Measurements from ENCODE around the gene MED12L.

MED12L gene

DNA sequence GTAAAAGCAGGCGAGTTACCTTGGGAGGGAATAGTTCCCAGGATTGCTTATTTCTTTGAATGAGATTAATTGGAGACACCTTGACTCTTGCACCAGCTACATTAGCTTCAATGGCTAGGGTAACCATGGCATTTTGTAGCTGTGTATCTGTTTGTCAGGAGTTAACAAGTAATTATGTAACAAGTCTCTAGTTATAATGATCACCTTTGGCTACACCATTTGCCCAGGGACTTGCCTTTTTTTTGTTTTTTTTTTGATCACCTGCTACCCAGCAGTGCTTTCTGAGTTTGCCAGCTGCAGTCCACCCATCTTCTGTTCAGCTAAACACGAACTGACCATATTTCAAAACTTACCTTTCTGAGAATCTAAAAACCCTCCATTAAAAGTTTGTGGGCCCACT lies 2.2 kb downstream of the MED12L start:
- no peak for DNase-seq

DNA sequence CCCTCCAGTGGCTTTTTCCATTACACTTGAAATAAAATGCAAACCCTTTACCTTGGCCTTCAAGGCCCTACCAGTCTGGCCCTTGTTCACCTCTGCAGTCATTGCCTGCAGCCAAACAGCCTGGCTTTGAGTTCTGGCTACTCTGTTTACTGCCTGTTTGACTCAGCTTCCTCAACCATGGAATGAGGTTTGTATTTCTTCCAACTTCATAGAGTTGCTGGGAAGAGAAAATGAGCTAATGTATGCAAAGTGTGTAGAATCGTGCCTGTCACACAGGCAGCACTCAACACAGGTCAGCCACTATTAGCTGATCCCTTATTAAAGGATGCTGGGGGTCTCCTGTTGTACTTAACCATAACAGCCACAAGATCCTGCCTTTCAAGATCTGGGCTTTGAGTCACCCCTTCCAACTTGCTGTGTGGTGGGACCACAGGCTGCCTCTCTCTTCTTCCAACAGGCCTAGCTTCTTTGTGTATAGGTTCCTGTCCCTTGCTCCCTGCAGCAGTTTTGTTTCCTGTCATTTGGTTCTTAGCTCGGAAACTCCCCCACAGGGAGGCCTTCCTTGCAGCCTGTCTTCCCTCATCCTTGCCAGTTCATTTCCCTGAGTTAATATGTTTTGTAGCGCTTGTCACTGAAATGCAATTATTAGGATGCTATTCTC lies 6.4 kb downstream of the MED12L start:
- no peak for DNase-seq

DNA sequence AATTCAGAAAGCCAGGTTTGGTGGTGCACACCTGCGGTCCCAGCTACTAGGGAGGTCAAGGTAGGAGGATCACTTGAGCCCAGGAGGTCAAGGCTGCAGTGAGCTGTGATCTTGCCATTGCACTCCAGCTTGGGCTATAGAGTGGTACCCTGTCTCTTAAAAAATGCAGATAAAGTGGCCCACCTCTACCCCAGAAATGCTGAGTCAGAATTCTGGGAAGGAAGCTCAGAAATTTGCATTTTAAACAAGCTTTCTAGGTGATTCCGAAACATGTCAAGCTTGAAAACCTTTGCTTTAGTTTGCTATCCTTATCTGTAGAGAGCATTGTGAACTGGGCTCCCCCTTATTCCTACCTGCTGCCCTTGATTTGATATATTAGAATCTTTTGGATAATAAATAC lies 7.7 kb downstream of the MED12L start:
- no peak for DNase-seq

- DNase-seq, result no peak
Observed at GRCh38 chr3:151093905-151094304, 8.4 kb downstream of the MED12L start.

- no peak for DNase-seq
Observed at GRCh38 chr3:151096716-151097115, 11.3 kb downstream of the MED12L start.

DNA sequence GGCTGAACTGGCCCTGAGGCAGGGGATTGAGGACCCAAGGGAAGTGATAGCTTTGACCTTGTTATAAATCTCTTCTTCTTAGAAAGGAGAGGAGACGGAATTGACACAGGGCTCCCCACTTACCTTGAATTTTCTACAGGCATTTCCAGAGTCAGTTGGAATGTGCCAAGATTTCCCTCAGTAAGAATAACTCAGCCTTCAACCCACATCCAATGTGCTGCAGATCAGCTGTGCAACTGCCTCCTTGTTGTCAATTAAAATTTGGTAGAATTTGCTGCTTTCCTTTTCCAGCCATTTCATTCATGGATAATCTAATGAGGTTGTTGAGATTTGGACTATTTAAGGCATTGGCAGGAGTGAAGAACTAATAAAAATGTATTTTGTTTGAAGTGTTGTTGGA lies 14.6 kb downstream of the MED12L start:
- DNase-seq, result no peak

GRCh38 chr3:151101270-151101969 lies 16.0 kb downstream of the MED12L start:
- DNase-seq, result no peak

DNA sequence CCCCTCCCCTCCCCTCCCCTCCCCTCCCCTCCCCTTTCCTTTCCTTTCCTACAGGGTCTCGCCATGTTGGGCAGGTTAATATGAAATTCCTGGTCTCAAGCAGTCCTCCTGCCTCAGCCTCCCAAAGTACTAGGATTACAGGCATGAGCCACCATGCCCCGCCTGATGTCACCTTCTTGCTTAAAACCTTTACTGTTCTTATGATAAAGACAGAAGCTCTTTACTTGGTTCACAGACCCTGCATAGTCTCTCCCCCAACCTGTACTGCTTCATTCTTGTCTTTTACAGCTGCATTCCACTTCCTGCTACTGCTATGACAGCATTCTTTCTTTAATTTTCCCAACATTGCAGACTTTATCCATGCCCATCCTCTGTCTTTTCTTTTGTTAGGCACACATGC lies 20.8 kb downstream of the MED12L start:
- no peak for DNase-seq

DNA sequence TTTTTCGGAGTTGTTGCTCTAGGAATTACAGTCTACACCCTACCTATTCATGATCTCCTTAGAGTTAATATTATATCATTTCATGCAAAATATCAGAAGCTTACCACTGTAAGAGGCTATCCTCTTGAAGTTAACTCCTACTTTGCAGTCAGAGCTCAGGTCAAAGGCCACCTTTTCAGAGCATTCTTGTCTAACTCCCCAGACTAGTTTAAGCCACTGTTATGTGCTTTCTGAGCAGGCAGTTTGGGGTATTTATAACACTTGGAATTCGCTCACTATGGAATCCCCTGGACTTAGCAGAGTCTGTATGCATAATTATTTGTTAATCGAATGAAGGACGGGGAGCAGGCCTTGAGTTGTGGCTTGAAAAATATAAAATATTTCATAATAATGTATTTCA lies 21.7 kb downstream of the MED12L start:
- no peak for DNase-seq

GRCh38 chr3:151107701-151108100 lies 22.2 kb downstream of the MED12L start:
- DNase-seq, result no peak

- no peak for DNase-seq
Observed at GRCh38 chr3:151109286-151109800, 23.9 kb downstream of the MED12L start.

DNA sequence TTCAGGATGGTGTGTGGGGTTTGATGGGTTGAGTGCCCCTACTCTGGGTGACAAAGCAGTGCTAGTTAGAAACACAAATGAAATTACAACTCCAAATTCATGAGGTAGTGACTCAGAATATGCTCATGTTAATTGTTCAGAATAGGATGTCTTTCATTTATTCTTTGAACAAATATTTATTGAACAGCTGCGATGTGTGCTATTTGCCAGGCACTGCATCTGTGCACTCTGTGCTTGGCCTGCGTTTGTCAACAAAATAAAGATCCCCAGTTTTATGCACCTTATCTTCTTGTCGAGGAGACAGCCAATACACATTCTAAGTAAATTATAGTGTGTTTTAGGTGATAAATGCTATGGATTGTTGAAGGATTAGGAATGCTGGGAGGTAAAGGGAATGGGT lies 27.3 kb downstream of the MED12L start:
- no peak for DNase-seq

DNA sequence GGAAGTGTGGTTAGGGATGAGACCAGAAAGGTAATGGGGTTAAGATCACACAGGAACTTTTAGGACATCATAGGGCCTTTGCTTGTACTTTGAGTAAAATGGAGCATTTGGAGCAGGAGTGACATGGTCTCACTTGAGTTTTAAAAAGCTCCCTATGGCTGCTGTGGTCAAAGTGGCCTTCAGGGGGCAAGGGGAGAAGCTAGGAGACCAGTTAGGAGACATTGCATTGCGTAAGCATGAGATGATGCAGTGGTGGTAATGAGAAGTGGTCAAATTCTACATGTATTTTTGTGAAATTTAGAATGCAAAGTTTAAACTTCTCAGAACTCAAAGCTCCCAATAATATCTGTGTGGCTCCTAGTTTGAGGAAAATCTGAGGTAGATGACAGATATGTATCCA lies 27.9 kb downstream of the MED12L start:
- DNase-seq, result no peak

DNA sequence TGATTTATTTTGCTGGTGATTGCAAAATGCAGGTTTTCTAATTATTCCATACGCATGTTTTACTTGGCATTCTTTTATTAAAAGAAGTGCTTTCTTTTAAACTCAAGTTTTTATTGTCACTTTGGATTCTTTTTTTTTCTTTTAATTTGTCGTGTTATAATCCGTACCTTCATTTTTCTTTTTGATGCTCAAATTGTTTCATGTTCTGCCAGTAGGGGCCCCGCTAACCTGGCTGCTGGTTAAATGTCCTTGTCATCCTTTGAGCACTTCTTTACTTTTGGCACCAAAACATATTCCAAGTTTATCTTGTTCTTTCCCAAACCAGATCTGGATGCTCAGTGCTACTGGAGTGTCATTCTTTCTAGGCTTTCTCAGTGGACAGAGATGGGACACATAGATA lies 31.6 kb downstream of the MED12L start:
- DNase-seq, result no peak

DNA sequence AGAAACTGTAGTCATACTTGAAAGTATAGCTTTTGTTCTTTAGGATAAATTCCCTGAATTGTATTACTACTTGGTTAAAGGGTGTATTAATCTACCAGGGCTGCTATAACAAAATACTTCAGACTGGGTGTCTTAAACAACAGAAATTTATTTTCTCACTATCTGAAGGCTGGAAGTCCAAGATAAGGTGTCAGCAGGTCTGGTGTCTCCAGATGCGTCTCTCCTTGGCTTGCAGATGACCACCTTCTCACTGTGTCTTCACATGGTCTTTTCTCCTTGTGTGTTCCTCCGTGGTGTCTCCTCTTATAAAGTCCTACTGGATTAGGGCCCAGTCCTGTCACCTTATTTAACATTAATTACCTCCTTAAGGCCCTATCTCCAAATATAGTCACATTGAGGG lies 33.7 kb downstream of the MED12L start:
- DNase-seq, result no peak

- no peak for DNase-seq
Observed at GRCh38 chr3:151120409-151120808, 34.9 kb downstream of the MED12L start.

DNA sequence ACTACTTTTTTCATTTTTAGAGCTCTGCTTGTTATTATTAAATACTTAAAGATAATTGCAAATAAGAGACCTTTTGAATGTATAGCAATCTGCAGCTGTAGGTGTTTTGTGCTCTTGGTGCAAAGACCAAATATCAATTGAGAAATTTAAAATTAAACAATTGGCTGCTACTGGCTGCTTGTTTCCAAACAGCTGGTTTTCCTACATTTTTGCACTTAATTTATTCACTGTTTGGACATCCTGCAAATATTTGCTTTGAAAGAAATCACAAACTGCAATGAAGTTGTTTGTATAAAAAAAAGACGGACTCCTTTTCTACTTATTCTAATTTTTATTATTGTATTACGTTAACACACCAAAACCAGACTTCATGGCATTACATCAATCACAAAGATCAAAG lies 35.6 kb downstream of the MED12L start:
- DNase-seq, result no peak

- no peak for DNase-seq
Observed at GRCh38 chr3:151123827-151124226, 38.4 kb downstream of the MED12L start.

GRCh38 chr3:151124476-151124875 lies 39.0 kb downstream of the MED12L start:
- no peak for DNase-seq

- DNase-seq, result no peak
Observed at GRCh38 chr3:151130428-151130827, 45.0 kb downstream of the MED12L start.

DNA sequence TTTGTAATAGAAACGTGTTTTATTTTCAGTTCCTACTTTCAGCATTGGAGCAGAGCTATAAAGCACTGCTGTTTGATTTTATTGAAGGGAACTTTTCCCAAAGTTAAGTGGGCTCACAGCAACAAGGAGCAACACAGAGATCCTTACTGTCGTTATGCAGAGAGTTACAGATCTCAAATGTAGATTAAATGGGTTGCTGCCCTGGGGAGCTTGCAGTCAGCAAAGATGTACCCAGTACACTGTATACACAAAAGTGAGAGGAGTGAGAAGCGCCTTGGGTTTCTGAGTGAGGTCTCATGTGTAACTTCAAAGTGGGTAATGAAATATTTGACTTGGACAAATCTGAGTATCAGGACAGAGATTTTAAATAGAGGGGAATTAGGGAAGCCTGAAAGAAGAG lies 47.7 kb downstream of the MED12L start:
- no peak for DNase-seq

- DNase-seq, result no peak
Observed at GRCh38 chr3:151133917-151134450, 48.5 kb downstream of the MED12L start.

DNA sequence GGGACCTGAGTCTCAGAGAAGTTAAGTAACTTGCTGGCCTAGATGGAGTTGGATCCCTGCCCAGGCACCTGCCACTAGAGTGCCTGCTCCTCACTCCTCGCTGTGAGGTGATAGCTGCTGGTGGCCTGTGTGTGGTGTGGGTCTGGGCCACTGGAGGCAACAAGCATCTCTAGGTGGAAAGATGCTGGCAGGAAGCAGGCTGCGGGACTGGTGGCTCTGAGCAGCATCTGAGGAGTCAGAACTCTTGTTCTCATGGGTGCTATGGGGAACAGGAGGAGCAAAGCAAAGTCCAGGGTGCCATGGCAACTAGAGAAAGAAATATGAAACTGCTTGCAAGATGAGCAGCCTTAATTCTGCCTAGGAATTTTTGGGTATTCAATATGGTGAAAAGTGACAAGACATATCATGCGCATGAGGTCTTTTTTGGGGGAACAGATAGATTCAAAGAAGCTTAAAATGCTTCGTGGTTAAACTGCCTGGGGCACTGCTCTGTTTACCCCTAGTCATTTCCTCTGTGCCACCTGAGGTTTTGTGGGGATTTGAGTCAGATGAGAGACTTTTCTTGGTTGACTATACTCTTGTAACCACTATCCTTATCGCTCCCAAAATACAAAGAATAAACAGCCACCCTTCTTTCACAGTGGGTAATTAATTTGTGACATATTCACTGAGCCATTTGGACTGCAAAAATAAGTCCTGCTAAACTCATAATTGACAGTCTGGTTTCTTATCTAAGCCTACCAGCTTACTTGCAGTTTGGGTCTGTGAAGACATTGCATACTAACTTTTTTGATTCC lies 50.3 kb downstream of the MED12L start:
- DNase-seq, result no peak

DNA sequence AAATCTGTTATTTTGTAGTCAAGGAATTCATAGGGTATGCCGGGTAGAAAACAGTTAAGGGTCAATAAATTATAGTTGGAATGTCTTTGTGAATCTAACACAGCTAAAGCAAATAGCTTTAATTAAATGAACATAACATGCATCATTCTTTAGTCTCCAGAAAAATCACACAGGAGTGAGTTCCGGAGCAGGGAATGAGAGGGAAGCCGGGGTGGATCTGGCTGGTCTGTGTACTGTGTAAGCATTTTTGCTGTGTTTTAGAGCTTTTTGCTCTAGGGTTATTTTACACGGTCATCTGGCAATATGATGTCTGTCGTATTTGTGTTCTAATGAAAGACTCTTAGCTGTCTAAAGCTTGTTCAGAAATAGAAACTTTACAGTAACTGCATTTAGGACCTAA lies 57.5 kb downstream of the MED12L start:
- DNase-seq, result no peak
